ENCODE measurements around the gene ATP9B. TPM values are rescaled to one million over a fixed set of nuclear protein-coding genes. Genes with fewer than 3 reads are reported as not detected.

ATP9B gene
- polyA plus RNA-seq, 3 donors = 7.2 to 20.3 (median 14.0) TPM

- Histone ChIP-seq H2AFZ (ENCODE audit: insufficient read depth, low read depth, low read length, poor library complexity, severe bottlenecking) (peak within 1 kb of the TSS; percentile 71), H3K4me2 (replicated peaks; ENCODE audit: extremely low read depth, low read length, poor library complexity, severe bottlenecking) (peak within 1 kb of the TSS; percentile 78), H3K27ac (ENCODE audit: low read depth in 1 of 2, low read length in 2 of 2) (no peak within 1 kb of the TSS), H4K20me1 (ENCODE audit: insufficient read depth, low read length) (peaks cover 4% of the 10 kb centered on the region), H3K9me3 (replicated peaks in 1 of 2; ENCODE audit: control insufficient read depth in 1 of 2, insufficient read depth in 1 of 2, low read length in 2 of 2) (peaks cover 0 to 10% of the 10 kb centered on the region in 2 donors), H3K36me3 (replicated peaks in 1 of 2; ENCODE audit: control insufficient read depth in 1 of 2, insufficient read depth in 2 of 2, low read length in 2 of 2) (no peaks in the 10 kb centered on the region), H3K27me3 (ENCODE audit: control insufficient read depth in 2 of 2, insufficient read depth in 2 of 2, low read length in 2 of 2) (peaks cover 37 to 65% of the 10 kb centered on the region in 2 donors), H3K4me1 (ENCODE audit: control insufficient read depth in 1 of 2, insufficient read depth in 2 of 2, low read length in 2 of 2) (peaks cover 32 to 53% of the 10 kb centered on the region in 2 donors), H3K79me2 (ENCODE audit: insufficient read depth, low read length) (peaks cover 3% of the 10 kb centered on the region), H3K9ac (ENCODE audit: insufficient read depth, low read length, poor library complexity, severe bottlenecking) (peak within 1 kb of the TSS; percentile 36), H3K4me3 (replicated peaks in 1 of 3; ENCODE audit: low read depth in 2 of 3, low read length in 3 of 3) (peak within 1 kb of the TSS in 2 of 3 experiments; percentile 19 to 69)
- peaks cover 0 to 19% (median 6%) of the 10 kb centered on the region in 7 donors for H3K9me3 Mint-ChIP-seq
- intact Hi-C loops (cut with micrococcal nuclease) = loop anchor here in 1 of 2 donors (10.0 kb wide), 1 partner anchor 279 kb away; the partner anchor contains the start of gene CTDP1
- peaks cover 10 to 12% of the 10 kb centered on the region in 2 donors for H3K36me3 Mint-ChIP-seq
- DNase-seq = peak in 2 of 3 donors; percentile 64 to 77
- peaks cover 60 to 82% (median 70%) of the 10 kb centered on the region in 3 donors for H3K27me3 Mint-ChIP-seq (ENCODE audit: low read depth in 3 of 3)
- peaks cover 24% of the 10 kb centered on the region for H3K4me1 Mint-ChIP-seq
- peak within 1 kb of the TSS; percentile 77 to 84 for H3K4me3 Mint-ChIP-seq
- TF ChIP-seq CTCF (IDR thresholded peaks at IDR 0.05) = no peak
- WGBS (ENCODE audit: insufficient coverage) = under 1% methylated on average over 87 of the region's 91 CpGs
- H3K27ac Mint-ChIP-seq = peak within 1 kb of the TSS in 4 of 7 donors; percentile 20 to 86 (median 61)
Measured at GRCh38 chr18:79395761-79396404, 326.7 kb downstream of the ATP9B start, which contains the start of gene NFATC1. Gene NFATC1 (plus strand): TSS chr18:79395930. CDS start chr18:79396225, 295 bp downstream.

- H3K4me1 ChIP-seq (ENCODE audit: control insufficient read depth in 1 of 2, insufficient read depth in 2 of 2, low read length in 2 of 2) = peaks cover 38 to 60% of the 10 kb centered on the region in 2 donors
- H3K4me3 ChIP-seq (replicated peaks in 1 of 3; ENCODE audit: low read depth in 2 of 3, low read length in 3 of 3) = peak overlapping the region in 2 of 3 experiments; percentile 8 to 58
- Mint-ChIP-seq H3K4me3 (peak overlapping the region; percentile 55 to 68), H3K9me3 (peaks cover 0 to 14% (median 7%) of the 10 kb centered on the region in 7 donors), H3K27ac (no peak overlapping the region), H3K36me3 (peaks cover 12 to 17% of the 10 kb centered on the region in 2 donors), H3K4me1 (peaks cover 31% of the 10 kb centered on the region), H3K27me3 (ENCODE audit: low read depth in 3 of 3) (peaks cover 54 to 75% (median 64%) of the 10 kb centered on the region in 3 donors)
- WGBS (ENCODE audit: insufficient coverage) = 5% methylated on average over 55 of the region's 68 CpGs
- H3K4me2 ChIP-seq (replicated peaks; ENCODE audit: extremely low read depth, low read length, poor library complexity, severe bottlenecking) = peak overlapping the region; percentile 65
- no peak overlapping the region for H2AFZ ChIP-seq (ENCODE audit: insufficient read depth, low read depth, low read length, poor library complexity, severe bottlenecking)
- no peaks in the 10 kb centered on the region for H3K36me3 ChIP-seq (replicated peaks in 1 of 2; ENCODE audit: control insufficient read depth in 1 of 2, insufficient read depth in 2 of 2, low read length in 2 of 2)
- no peak for TF ChIP-seq CTCF (IDR thresholded peaks at IDR 0.05)
- H3K79me2 ChIP-seq (ENCODE audit: insufficient read depth, low read length) = peaks cover 8% of the 10 kb centered on the region
- H3K9ac ChIP-seq (ENCODE audit: insufficient read depth, low read length, poor library complexity, severe bottlenecking) = no peak overlapping the region
- intact Hi-C loops (cut with micrococcal nuclease) = loop anchor here in 1 of 2 donors (10.0 kb wide), 1 partner anchor 278 kb away; the partner anchor contains the start of gene CTDP1
- peaks cover 33 to 59% of the 10 kb centered on the region in 2 donors for H3K27me3 ChIP-seq (ENCODE audit: control insufficient read depth in 2 of 2, insufficient read depth in 2 of 2, low read length in 2 of 2)
- peaks cover 4% of the 10 kb centered on the region for H4K20me1 ChIP-seq (ENCODE audit: insufficient read depth, low read length)
- peak in 1 of 3 donors; percentile 31 for DNase-seq
- no peak overlapping the region for H3K27ac ChIP-seq (ENCODE audit: low read depth in 1 of 2, low read length in 2 of 2)
- peaks cover 0 to 5% of the 10 kb centered on the region in 2 donors for H3K9me3 ChIP-seq (replicated peaks in 1 of 2; ENCODE audit: control insufficient read depth in 1 of 2, insufficient read depth in 1 of 2, low read length in 2 of 2)
Measured at GRCh38 chr18:79396431-79397246, 327.4 kb downstream of the ATP9B start.

Measured in CD14-positive monocyte (primary cell).